SK-N-MC (cell line): Measurements from ENCODE around the gene TLE4.

Experiments
- DNase-seq: peaks from one replicate; pipeline ENCODE4 v3.0.0-alpha.2; 2011; ENCODE audit warnings: low read depth, low spot score
- H3K27ac ChIP-seq: fragments of 200-600 bp; sonication (generic); 2 replicates; pipeline ENCODE4 v1.5.1; 2016; ENCODE audit warnings: mixed run types
- H3K36me3 ChIP-seq: fragments of 200-600 bp; sonication (generic); 2 replicates; pipeline ENCODE4 v1.6.1; 2017; ENCODE audit warnings: antibody characterized with exemption, low read length, mixed read lengths; ENCODE audit not compliant: insufficient read depth
- H3K4me3 ChIP-seq: fragments of 200-600 bp; sonication (generic); 2 replicates; pipeline ENCODE4 v1.5.1; 2016
- H3K9ac ChIP-seq: fragments of 200-600 bp; sonication (generic); 2 replicates; pipeline ENCODE4 v1.8.0; 2017; ENCODE audit warnings: mixed run types, mixed read lengths; ENCODE audit not compliant: insufficient read length
- H3K9me3 ChIP-seq: fragments of 200-600 bp; sonication (generic); 2 replicates; pipeline ENCODE4 v1.6.1; 2017; ENCODE audit warnings: low read depth, mild to moderate bottlenecking, antibody characterized with exemption, low read length, moderate library complexity, mixed read lengths
- EZH2 ChIP-seq: fragments of 200-600 bp; sonication (generic); IDR thresholded peaks from one replicate; pipeline ENCODE4 v1.6.1; 2017; ENCODE audit warnings: antibody characterized with exemption
- FOXP2 ChIP-seq: optimal IDR thresholded peaks from 2 replicates; pipeline ENCODE3; 2011; ENCODE audit warnings: mild to moderate bottlenecking, moderate library complexity; ENCODE audit not compliant: insufficient read depth; ENCODE audit errors: extremely low read length, control extremely low read depth
- POLR2AphosphoS5 ChIP-seq: IDR thresholded peaks from 2 replicates; pipeline ENCODE4 v1.6.1; 2012; ENCODE audit warnings: mild to moderate bottlenecking, low read depth, low read length, borderline replicate concordance

Gene TLE4

DNA sequence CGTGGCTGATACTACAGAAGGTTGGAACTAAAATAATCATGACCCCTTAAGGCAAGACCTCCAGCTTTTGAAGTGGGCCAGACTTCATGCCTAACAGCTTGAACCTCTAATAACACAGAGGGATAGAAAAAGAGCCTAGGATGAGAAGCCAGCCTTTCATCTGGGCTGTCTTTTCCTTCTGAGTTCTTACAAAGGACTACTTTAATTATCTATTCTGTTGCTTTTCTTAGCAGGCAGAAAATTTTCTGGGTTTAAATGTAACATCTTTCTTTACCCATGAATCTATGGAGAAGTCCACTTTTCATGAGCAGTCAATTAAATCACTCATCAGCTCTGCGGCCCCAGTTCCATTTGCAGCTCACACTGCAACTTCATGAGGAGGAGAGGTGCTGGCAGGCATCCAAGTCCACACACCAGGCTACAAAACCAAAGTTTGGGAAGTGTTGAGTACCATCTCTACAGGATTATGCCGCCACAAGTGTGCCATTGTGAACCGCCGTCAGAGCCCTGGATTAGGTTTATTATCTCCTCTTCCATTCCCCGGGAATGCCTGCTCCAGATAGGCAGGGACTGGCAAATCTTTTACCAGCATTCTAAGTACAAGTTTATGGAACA lies 192.0 kb downstream of the TLE4 start:
- no peaks in the 10 kb centered on the region for H3K9me3 ChIP-seq
- TF ChIP-seq POLR2AphosphoS5 (no peak), FOXP2 (no peak), EZH2 (no peak)
- no peaks in the 10 kb centered on the region for H3K36me3 ChIP-seq
- no peak overlapping the region for H3K4me3 ChIP-seq
- H3K9ac ChIP-seq: no peak overlapping the region
- no peak overlapping the region for H3K27ac ChIP-seq
- no peak for DNase-seq

DNA sequence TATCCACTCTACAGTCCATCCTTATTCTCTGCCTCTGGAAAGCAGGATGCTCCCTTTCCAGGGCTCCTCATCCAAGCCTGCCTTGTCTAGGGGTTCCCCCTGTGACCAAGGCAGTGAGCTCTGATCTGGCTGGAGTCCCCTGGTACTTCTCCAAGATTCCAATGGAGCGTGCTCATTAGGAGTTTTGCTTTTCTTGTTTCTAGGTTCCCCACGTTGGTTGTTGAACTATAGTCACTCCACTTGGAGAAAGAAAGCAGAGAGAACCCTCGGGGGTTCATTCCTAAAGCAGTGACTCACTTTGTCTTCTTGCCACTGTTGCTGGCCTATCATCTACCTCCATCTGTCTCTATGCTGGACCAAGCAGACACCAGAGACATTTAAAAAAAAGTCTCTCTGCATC lies 192.6 kb downstream of the TLE4 start:
- H3K9ac ChIP-seq: no peak overlapping the region
- DNase-seq: no peak
- TF ChIP-seq FOXP2: no peak
- no peak for TF ChIP-seq EZH2
- no peak for TF ChIP-seq POLR2AphosphoS5
- no peak overlapping the region for H3K4me3 ChIP-seq
- H3K9me3 ChIP-seq: no peaks in the 10 kb centered on the region
- H3K27ac ChIP-seq: no peak overlapping the region
- no peaks in the 10 kb centered on the region for H3K36me3 ChIP-seq

DNA sequence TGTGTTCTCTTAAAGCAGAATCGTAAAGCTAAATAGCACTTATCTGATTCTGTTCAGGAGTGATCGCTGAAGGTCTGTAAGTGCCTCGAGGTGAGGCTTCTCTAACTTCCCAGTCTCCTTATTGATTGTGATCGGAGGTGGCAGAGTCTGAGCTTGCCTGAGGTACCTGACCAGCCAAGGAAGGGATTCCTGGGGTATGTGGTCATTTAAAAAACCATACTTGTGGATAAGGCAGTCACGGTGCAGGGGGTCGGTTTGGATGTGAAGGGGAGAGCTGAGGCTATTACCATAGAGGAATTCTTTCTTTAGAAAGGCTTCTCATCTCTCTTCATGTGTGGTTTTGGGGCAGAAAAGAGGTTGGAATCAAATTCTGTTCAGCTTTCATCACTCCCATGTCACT lies 193.7 kb downstream of the TLE4 start:
- H3K36me3 ChIP-seq: no peaks in the 10 kb centered on the region
- no peak for DNase-seq
- H3K4me3 ChIP-seq: no peak overlapping the region
- TF ChIP-seq POLR2AphosphoS5 (no peak), FOXP2 (no peak), EZH2 (no peak)
- H3K27ac ChIP-seq: no peak overlapping the region
- H3K9ac ChIP-seq: no peak overlapping the region
- no peaks in the 10 kb centered on the region for H3K9me3 ChIP-seq

DNA sequence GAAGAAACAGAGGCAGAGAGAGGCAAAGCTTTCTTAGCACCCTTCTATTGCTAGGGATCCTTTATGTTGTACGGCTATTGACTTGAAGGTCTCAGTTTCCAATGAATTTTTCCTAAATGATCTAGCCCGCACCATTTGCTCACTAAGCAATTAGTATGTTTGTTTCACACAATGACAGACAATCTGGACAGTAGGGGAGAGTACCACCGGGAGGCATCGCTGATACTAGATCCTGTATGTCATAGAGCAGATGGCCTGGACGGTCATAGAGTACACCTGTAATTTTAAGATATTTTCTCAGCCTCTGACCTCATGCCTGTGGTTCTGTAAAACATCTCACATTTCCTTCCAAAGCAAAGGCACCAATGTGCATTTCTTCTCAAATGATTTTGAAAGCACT lies 194.3 kb downstream of the TLE4 start:
- TF ChIP-seq EZH2: peak; percentile 13
- TF ChIP-seq FOXP2: no peak
- TF ChIP-seq POLR2AphosphoS5: no peak
- DNase-seq: no peak

DNA sequence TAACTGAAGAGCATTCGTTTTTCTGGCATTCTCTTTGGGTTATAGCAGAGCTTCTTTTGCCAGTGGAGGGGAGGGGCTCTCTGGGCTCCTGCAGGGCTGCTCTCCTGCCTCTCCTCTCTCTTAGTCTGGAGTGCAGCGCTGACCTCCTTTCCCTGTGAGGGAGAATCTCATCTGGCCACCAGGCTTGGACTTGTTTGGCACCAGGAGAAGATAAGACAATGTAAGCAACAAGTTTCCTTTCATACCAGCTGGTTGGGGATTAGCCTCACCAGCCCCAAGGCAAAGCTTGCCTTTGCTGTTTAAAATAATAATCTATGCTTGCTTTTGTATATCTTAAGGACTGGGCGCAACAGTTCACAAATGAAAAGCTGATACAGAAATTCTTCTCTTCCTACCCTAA lies 196.4 kb downstream of the TLE4 start:
- TF ChIP-seq POLR2AphosphoS5 (no peak), EZH2 (no peak), FOXP2 (no peak)
- Histone ChIP-seq H3K9ac (no peak overlapping the region), H3K9me3 (no peaks in the 10 kb centered on the region), H3K4me3 (no peak overlapping the region), H3K36me3 (no peaks in the 10 kb centered on the region), H3K27ac (no peak overlapping the region)
- DNase-seq: no peak

More for the DNA sequence above, 194.3 kb downstream of the TLE4 start:
- no peaks in the 10 kb centered on the region for H3K9me3 ChIP-seq
- no peak overlapping the region for H3K9ac ChIP-seq
- no peak overlapping the region for H3K4me3 ChIP-seq
- H3K27ac ChIP-seq: no peak overlapping the region
- H3K36me3 ChIP-seq: no peaks in the 10 kb centered on the region

DNA sequence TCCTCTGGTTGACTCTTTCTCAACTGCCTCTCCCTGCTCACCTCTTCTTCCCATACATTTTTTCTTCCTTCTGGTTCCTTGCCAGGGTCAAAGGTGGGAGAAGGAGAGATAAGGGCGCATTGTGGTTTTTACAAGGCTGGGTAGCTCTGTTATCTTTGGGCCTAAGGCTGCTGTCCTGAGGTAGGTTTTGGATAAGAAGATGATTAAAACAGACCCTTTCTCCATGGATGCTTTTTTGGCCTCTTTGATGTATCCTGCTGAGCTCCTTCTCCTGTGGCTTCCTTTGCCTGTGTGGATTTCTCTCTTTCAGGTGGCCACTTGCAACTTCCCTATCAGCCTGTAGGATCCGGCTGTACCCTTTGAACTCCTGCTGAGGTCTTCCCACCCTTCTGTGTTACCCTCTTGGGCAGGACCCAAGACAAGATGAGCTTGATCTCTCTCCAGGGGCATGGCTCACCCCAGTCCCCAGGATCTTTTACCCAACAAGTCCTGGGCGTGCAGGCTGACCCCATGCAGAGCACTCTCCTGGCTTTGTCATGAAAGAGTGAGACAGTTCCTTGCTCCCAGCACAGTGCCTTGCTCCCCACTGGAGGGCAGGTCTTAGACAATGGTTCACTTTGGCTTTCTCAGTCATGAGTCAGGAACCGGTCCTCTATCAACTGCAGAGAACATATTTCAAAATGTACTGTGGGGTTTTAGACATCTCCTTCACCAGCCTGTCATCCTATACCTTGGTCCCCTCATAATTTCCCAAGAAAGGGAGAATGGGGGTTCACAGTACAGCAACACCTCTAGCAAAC lies 197.9 kb downstream of the TLE4 start:
- DNase-seq: no peak
- TF ChIP-seq POLR2AphosphoS5: no peak
- TF ChIP-seq FOXP2: no peak
- TF ChIP-seq EZH2: no peak
- Histone ChIP-seq H3K4me3 (no peak overlapping the region), H3K36me3 (no peaks in the 10 kb centered on the region), H3K27ac (no peak overlapping the region), H3K9ac (no peak overlapping the region), H3K9me3 (no peaks in the 10 kb centered on the region)

DNA sequence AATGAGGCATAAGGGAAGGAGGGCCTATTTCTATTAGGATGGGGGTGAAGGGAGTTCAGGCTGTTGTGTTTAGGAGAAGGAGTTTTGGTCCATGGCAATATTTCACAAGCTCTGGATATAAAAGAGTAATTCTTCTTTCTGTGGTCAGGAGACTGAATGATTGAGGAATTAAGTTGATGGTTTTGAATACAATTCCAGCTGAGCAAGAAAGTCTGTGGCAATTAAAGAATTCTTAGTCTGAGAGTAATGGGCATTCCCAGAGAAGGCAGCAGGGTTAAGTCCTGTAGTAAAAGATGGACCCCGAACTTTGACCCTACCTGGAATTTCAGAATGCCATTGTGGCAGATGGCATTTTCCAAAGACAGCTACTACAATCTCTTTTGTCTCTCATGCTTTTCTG lies 202.6 kb downstream of the TLE4 start:
- TF ChIP-seq POLR2AphosphoS5: no peak
- no peak for TF ChIP-seq FOXP2
- no peak for TF ChIP-seq EZH2

More for the DNA sequence above, 202.6 kb downstream of the TLE4 start:
- Histone ChIP-seq H3K36me3 (no peaks in the 10 kb centered on the region), H3K4me3 (no peak overlapping the region), H3K9me3 (no peaks in the 10 kb centered on the region), H3K9ac (no peak overlapping the region), H3K27ac (no peak overlapping the region)
- DNase-seq: no peak
